Measurements from ENCODE around the gene NMNAT3.

DNA sequence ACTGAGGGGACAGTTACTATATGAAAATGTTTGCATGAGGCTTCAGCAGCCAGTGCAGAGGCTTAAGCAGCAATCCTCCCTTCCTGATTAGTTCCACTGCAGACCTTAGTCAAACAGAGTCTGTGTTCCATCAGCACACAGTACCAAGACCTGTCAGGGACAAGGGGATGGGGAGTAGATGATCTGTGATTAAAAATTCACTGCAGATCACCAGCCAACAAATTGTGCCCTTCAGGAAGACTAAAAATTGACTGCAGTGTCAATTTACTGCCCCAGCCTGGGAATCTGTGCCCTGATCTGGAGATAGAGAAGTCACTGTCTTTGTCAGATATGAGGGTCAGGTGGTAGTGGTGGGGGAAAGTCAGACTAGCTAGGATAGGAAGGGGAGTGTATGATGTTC lies 13.8 kb upstream of the NMNAT3 start:
- TF ChIP-seq POLR2A (IDR thresholded peaks at IDR 0.05), result no peak
- TF ChIP-seq, protein P1, sequence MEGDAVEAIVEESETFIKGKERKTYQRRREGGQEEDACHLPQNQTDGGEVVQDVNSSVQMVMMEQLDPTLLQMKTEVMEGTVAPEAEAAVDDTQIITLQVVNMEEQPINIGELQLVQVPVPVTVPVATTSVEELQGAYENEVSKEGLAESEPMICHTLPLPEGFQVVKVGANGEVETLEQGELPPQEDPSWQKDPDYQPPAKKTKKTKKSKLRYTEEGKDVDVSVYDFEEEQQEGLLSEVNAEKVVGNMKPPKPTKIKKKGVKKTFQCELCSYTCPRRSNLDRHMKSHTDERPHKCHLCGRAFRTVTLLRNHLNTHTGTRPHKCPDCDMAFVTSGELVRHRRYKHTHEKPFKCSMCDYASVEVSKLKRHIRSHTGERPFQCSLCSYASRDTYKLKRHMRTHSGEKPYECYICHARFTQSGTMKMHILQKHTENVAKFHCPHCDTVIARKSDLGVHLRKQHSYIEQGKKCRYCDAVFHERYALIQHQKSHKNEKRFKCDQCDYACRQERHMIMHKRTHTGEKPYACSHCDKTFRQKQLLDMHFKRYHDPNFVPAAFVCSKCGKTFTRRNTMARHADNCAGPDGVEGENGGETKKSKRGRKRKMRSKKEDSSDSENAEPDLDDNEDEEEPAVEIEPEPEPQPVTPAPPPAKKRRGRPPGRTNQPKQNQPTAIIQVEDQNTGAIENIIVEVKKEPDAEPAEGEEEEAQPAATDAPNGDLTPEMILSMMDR (IDR thresholded peaks at IDR 0.05), result no peak

All from Peyer's patch (tissue), 4 donors.